ENCODE measurements around the gene NAV2.

GRCh38 chr11:19977941-19978340 lies 265.3 kb downstream of the NAV2 start:
- TF ChIP-seq CTCF (conservative IDR thresholded peaks at IDR 0.05 in 1 of 2, IDR thresholded peaks at IDR 0.05 in 1 of 2; ENCODE audit: extremely low read depth in 1 of 2, insufficient read depth in 1 of 2, low read depth in 1 of 2, low read length in 2 of 2) (no peak), EZH2 (IDR thresholded peaks at IDR 0.05; ENCODE audit: borderline replicate concordance, low read length) (no peak)
